OCI-LY7 (cell line): Measurements from ENCODE around the gene WNT5A. TPM values are rescaled to one million over a fixed set of nuclear protein-coding genes. Genes with fewer than 3 reads are reported as not detected.

Source experiments
- BruUV-seq: library from RNA; stranded (reverse); fragments of 400-500 nt; replicated peaks from 2 replicates; lab custom pipeline; 2021; lab: Mats Ljungman, UMichigan
- CTCF ChIA-PET: fragments of 300-600 bp; sonication (Branson Sonifier 250); formaldehyde crosslinking; loops from one replicate; lab custom pipeline; 2022; ENCODE audit warnings: antibody characterized with exemption; ENCODE audit not compliant: unreplicated experiment; lab: Charles Lee
- POLR2A ChIA-PET: fragments of 300-600 bp; sonication (Branson Sonifier 250); formaldehyde crosslinking; loops from one replicate; lab custom pipeline; 2022; ENCODE audit warnings: antibody characterized with exemption; lab: Charles Lee
- DNase-seq: peaks from one replicate; pipeline ENCODE4 v3.0.0-alpha.2; 2015; ENCODE audit warnings: low spot score
- H2AFZ ChIP-seq: fragments of 200-600 bp; sonication (generic), shearing (Covaris generic); 2 replicates; pipeline ENCODE4 v1.6.1; 2014; ENCODE audit warnings: mild to moderate bottlenecking, antibody characterized with exemption, low read length, moderate library complexity
- H3K27ac ChIP-seq: fragments of 200-600 bp; sonication (generic); 2 replicates; pipeline ENCODE4 v1.5.1; 2014; ENCODE audit warnings: mixed run types, low read depth, mild to moderate bottlenecking, moderate library complexity, low read length, inconsistent platforms; ENCODE audit not compliant: poor library complexity, severe bottlenecking
- H3K36me3 ChIP-seq: fragments of 200-600 bp; sonication (generic); 2 replicates; pipeline ENCODE4 v1.6.1; 2014; ENCODE audit warnings: mild to moderate bottlenecking, antibody characterized with exemption, low read length, moderate library complexity, mixed read lengths; ENCODE audit not compliant: insufficient read depth
- H3K4me1 ChIP-seq: fragments of 200-600 bp; sonication (generic); 2 replicates; pipeline ENCODE4 v1.5.1; 2014; ENCODE audit warnings: mild to moderate bottlenecking, low read length; ENCODE audit not compliant: insufficient read depth, poor library complexity, severe bottlenecking
- H3K4me2 ChIP-seq: fragments of 200-600 bp; sonication (generic); 2 replicates; pipeline ENCODE4 v1.6.1; 2014; ENCODE audit warnings: mild to moderate bottlenecking, low read length
- H3K4me3 ChIP-seq: fragments of 200-600 bp; sonication (generic); 2 replicates; pipeline ENCODE4 v1.5.1; 2014; ENCODE audit warnings: mild to moderate bottlenecking, low read depth, low read length; ENCODE audit not compliant: poor library complexity, severe bottlenecking
- H3K79me2 ChIP-seq: fragments of 200-600 bp; sonication (generic); 2 replicates; pipeline ENCODE4 v1.6.1; 2016; ENCODE audit warnings: low read depth, mild to moderate bottlenecking, low read length, moderate library complexity, mixed read lengths; ENCODE audit not compliant: insufficient read depth
- H3K9me2 ChIP-seq: fragments of 200-600 bp; sonication (generic); 2 replicates; pipeline ENCODE4 v1.6.1; 2016; ENCODE audit warnings: mild to moderate bottlenecking, low read length, mixed read lengths; ENCODE audit not compliant: insufficient read depth
- H3K9me3 ChIP-seq: fragments of 200-600 bp; sonication (generic); 2 replicates; pipeline ENCODE4 v1.6.1; 2014; ENCODE audit warnings: mild to moderate bottlenecking, mixed run types, low read length, mixed read lengths
- H4K20me1 ChIP-seq: fragments of 200-600 bp; sonication (generic); 2 replicates; pipeline ENCODE4 v1.6.1; 2014; ENCODE audit warnings: mild to moderate bottlenecking, antibody characterized with exemption, low read length, moderate library complexity, mixed read lengths; ENCODE audit not compliant: insufficient read depth
- CTCF ChIP-seq: fragments of 200-600 bp; sonication (generic); conservative IDR thresholded peaks from 2 replicates; pipeline ENCODE4 v1.5.1; 2014; ENCODE audit warnings: mild to moderate bottlenecking, antibody characterized with exemption, low read length, moderate library complexity, mixed read lengths
- EZH2phosphoT487 ChIP-seq: fragments of 200-600 bp; sonication (generic); IDR thresholded peaks from 2 replicates; pipeline ENCODE4 v1.6.1; 2018; ENCODE audit warnings: low read depth, borderline replicate concordance, mild to moderate bottlenecking, mixed run types, antibody characterized with exemption, low read length, moderate library complexity, mixed read lengths
- intact Hi-C: fragments of 100-400 bp; cut with micrococcal nuclease; formaldehyde crosslinking; loops from one replicate; pipeline ENCODE4 v1.10.0; 2022; ENCODE audit not compliant: unreplicated experiment
- total RNA-seq, 2 experiments: library from RNA; depleted of rRNA in 1 of 2; stranded (reverse); fragments of >200 nt in 1 of 2; shearing (Covaris generic) in 1 of 2; gene quantifications; 2 replicates each; pipeline ENCODE4 v1.2.3, GENCODE V29; 2014 to 2022

Gene WNT5A
- total RNA-seq, 2 experiments from 2014 or later = 4.6 to 18.1 TPM

GRCh38 chr3:55454611-55455010 lies 32.5 kb downstream of the WNT5A start:
- intact Hi-C loops = no loop called here
- TF ChIP-seq CTCF (no peak), EZH2phosphoT487 (no peak)
- ChIA-PET POLR2A (no interaction called here), CTCF (no interaction called here)
- BruUV-seq = no TSS peak
- Histone ChIP-seq H3K27ac (no peak overlapping the region), H3K9me3 (no peaks in the 10 kb centered on the region), H3K4me2 (no peak overlapping the region), H4K20me1 (no peaks in the 10 kb centered on the region), H3K4me1 (no peaks in the 10 kb centered on the region), H3K4me3 (no peak overlapping the region), H3K79me2 (no peaks in the 10 kb centered on the region), H3K9me2 (no peaks in the 10 kb centered on the region), H2AFZ (no peak overlapping the region), H3K36me3 (no peaks in the 10 kb centered on the region)
- no peak for DNase-seq

- intact Hi-C loops = no loop called here
- Histone ChIP-seq H3K4me2 (no peak overlapping the region), H3K79me2 (no peaks in the 10 kb centered on the region), H3K4me3 (no peak overlapping the region), H3K36me3 (no peaks in the 10 kb centered on the region), H3K9me2 (no peaks in the 10 kb centered on the region), H3K27ac (no peak overlapping the region), H3K9me3 (no peaks in the 10 kb centered on the region), H3K4me1 (no peaks in the 10 kb centered on the region), H4K20me1 (no peaks in the 10 kb centered on the region), H2AFZ (no peak overlapping the region)
- ChIA-PET POLR2A (interaction anchor here (0.6 kb wide), 1 partner anchor 15 kb away, joined by 3 read pairs; no protein-coding TSS in a partner anchor), CTCF (no interaction called here)
- TF ChIP-seq EZH2phosphoT487 (no peak), CTCF (no peak)
- BruUV-seq = no TSS peak
- no peak for DNase-seq
Measured at GRCh38 chr3:55453886-55454496, 33.1 kb downstream of the WNT5A start.

GRCh38 chr3:55452886-55453285 lies 34.2 kb downstream of the WNT5A start:
- H3K4me2 ChIP-seq = no peak overlapping the region
- H3K9me2 ChIP-seq = no peaks in the 10 kb centered on the region
- BruUV-seq = no TSS peak
- ChIA-PET CTCF (interaction anchor here (0.6 kb wide), 1 partner anchor 104 kb away, joined by 3 read pairs; no protein-coding TSS in a partner anchor), POLR2A (interaction anchor here (0.7 kb wide), 1 partner anchor 15 kb away, joined by 3 read pairs; no protein-coding TSS in a partner anchor)
- intact Hi-C loops = no loop called here
- TF ChIP-seq EZH2phosphoT487 (no peak), CTCF (no peak)
- no peaks in the 10 kb centered on the region for H3K9me3 ChIP-seq
- no peaks in the 10 kb centered on the region for H3K36me3 ChIP-seq
- H2AFZ ChIP-seq = no peak overlapping the region
- no peaks in the 10 kb centered on the region for H3K79me2 ChIP-seq
- H3K4me1 ChIP-seq = no peaks in the 10 kb centered on the region
- no peak for DNase-seq
- no peak overlapping the region for H3K4me3 ChIP-seq
- no peak overlapping the region for H3K27ac ChIP-seq
- no peaks in the 10 kb centered on the region for H4K20me1 ChIP-seq
